ENCODE measurements around the gene RFXAP.
"Not testable (repeated sequence)": the region's sequence is repeated elsewhere in the genome, so short reads cannot be mapped to it uniquely, and the experiment has no call there.

The RFXAP gene

DNA sequence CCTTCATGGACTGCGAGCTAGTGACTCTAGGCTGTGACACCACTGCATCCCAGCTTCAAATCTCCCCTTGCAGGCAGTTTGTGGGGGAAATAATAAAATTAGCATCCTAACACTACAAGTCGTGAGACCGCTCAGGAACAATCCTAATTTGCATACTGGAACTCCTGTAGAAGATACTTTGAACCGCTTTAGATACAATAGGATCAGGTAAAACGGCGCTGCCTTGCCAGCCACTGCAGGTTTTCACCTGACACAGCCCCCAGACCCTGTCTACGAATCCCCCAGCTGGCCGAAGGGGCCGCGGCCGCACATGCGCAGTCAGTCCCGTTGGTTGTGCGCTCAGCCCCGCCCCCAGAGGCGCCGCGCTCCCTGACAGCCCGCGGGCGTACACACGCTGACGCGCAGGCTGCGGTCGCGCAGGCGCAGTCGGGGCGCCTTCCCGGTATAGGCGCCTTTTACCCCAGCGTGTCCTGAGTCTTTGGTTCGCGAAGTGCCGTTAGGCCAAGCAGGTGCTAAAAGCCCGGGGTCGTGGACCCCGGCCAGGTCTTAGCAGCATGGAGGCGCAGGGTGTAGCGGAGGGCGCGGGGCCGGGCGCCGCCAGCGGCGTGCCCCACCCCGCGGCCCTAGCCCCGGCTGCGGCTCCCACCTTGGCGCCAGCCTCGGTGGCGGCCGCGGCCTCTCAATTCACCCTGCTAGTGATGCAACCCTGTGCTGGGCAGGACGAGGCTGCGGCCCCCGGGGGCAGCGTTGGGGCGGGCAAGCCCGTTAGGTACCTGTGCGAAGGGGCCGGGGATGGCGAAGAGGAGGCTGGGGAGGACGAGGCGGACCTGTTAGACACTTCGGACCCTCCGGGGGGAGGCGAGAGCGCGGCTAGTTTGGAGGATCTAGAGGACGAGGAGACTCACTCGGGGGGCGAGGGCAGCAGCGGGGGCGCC, at the start of gene RFXAP:
Gene RFXAP (plus strand): TSS at position 419 of the 935 bp plus-strand sequence. CDS start 136 bp downstream, at position 555.
- no peak for FAIRE-seq

DNA sequence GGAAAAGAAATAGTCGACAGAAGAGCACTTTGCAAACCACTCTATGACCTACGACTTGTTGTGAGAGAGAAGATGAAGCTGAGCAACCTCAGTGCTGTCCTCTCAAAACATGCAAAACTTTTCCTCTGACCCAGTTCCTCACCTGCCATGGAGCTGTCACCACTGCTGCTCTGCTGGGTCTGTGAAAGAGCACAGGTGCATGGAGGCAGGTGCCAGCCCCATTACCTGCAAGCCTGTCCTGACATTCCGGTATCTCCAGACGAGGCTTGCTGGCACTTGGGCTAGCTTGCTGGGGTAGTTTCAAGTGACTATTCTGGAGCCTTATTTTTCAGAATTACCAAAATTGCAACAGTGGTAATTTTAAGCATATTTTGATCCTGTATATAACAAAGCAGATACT, 49.5 kb upstream of the RFXAP start:
- no peak for FAIRE-seq

DNA sequence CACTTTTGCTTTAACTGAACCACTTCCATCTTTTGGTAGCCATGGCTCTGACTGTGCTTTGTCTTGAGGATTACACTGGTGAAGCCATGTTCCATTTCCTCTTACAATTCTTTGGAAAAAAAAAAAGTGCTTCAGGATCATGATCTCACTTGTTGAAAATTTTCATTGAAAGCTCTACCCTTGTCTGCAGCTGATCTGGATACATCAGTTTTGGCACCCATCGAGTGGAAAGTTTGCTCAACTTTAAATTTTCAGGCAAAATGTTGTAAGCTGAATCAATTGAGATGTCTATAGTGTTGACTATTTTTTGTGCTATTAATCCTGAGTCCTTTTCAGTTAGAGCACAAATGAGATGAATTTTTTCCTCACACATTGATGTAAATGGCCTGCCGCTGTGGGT, 48.3 kb upstream of the RFXAP start:
- no peak for FAIRE-seq

DNA sequence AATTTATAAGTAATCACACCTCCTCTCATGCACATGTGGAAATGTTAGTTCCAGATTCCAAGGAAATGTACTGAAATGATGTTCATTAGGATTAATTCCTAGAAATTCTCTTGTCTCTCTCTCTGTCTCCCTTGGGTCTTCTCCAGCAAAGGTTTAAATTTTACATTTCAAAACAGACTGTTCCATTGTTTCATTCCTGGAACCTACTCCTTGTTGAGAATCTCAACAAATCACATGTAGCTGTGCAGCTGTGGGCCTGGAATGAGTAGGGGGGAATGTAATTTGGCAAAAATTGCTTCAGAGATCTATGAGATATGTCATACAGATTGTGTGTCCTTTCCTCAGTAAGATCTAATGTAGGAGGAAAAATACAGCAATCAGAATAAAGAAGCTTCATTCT, 46.2 kb upstream of the RFXAP start:
- no peak for FAIRE-seq

GRCh38 chr13:36774931-36775330, 44.1 kb upstream of the RFXAP start:
- no peak for FAIRE-seq

DNA sequence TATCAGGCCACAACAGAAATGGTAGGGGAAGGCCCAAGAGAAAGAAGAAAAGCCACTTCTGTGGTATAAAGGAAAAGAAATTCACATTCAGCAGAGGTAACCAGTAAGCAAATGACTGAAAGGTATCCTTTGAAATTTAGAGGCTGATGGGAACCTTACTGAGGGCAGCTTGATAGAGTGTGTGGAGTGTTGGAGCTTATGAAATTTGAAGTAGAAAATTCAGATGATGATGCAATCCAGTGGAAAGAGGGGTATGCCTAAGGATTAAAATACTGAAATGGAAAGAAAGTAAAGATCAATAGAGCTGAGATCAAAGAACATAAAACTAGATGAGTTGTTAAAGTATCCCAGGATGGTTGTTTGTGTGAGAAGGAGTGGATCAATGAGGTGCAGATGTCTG, 42.8 kb upstream of the RFXAP start:
- no peak for FAIRE-seq

DNA sequence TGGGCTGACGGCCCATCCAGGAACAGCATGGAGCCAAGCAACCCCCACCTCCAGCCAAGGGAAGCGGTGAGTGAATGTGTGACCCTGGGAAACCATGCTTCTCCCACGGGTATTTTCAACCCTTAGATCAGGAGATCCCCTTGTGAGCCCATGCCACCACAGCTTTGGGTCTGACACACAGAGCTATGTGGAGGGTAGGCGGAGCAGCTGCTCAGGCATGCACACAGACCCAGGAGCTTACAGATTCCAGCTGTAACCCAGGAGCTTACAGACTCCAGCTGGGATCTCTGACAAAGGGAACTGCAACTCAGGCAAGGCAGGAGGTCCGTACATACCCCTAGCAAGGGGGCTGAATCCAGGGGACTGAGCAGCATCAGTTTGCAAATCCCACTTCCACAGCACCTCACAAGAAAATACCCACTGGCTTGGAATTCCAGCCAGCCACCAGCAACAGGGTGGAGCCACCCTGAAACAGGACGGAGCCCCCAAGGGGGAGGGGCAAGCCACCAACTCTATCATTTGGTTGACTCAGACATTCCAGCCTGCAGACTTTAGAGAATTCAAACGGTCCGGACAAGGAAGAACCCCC, 40.8 kb upstream of the RFXAP start:
- no peak for FAIRE-seq

DNA sequence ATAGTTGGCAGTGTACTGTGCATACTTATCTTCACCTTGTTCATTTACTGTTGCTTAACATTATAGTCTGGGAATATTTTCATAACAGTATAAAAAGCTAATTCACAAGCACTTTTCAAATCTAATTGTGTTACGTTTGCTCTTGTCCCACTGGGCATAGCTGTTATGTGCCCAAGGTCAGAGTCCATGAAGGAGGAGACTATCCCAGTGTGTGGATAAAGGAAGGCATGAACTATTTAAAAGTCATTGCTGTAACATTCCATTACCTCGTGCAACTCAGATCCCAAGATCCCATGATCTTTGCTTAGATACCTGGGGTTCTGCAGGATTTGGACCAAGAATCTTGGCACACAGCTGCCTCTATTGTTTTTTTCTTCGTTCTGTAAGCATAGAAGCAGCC, 35.1 kb upstream of the RFXAP start:
- no peak for FAIRE-seq

DNA sequence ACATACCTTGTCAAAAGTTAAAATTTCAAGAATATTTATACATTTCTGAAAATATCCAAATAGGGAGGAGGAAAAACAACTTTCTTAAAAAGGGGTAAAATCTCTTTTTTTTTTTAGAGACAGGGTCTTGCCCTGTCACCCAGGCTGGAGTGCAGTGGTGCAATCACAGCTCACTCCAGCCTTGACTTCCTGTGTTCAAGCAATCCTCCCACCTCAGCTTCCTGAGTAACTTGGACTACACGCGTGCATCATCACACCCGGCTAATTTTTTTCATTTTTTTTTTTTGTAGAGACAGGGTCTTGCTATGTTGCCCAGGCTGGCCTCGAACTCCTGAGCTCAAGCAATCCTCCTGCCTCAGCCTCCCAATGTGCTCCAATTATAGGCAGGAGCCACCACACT, 32.8 kb upstream of the RFXAP start:
- not testable (repeated sequence) for FAIRE-seq

GRCh38 chr13:36787181-36787580, 31.8 kb upstream of the RFXAP start:
- FAIRE-seq = no peak

- FAIRE-seq = no peak
These were observed 30.7 kb upstream of the RFXAP start for GRCh38 chr13:36788276-36788675.

- FAIRE-seq = no peak
These were observed 30.0 kb upstream of the RFXAP start for GRCh38 chr13:36789061-36789460.

- no peak for FAIRE-seq
These were observed 29.3 kb upstream of the RFXAP start for GRCh38 chr13:36789730-36790129.

DNA sequence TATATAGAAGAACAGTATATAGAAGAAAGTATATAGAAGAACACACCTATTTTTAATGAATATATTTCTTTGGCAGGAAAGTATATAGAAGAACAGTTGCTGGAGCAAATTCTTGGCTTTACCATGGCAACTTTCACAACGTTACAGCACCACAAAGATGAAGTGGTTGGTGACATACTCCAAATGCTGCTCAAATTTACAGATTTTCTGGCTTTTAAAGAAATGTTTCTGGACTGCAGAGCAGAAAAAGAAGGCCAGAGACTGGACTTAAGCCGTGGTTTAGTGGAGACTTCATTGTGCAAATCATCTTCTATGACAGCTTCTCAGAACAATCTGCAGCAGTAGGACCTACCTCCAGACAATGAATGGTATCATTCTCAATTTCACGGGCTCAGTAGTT, 24.3 kb upstream of the RFXAP start:
- FAIRE-seq = peak; percentile 45

- FAIRE-seq = no peak
These were observed 23.6 kb upstream of the RFXAP start for GRCh38 chr13:36795463-36795862.

- no peak for FAIRE-seq
These were observed 23.0 kb upstream of the RFXAP start for GRCh38 chr13:36796052-36796451.

GRCh38 chr13:36801035-36801434, 18.0 kb upstream of the RFXAP start:
- FAIRE-seq = peak; percentile 45

DNA sequence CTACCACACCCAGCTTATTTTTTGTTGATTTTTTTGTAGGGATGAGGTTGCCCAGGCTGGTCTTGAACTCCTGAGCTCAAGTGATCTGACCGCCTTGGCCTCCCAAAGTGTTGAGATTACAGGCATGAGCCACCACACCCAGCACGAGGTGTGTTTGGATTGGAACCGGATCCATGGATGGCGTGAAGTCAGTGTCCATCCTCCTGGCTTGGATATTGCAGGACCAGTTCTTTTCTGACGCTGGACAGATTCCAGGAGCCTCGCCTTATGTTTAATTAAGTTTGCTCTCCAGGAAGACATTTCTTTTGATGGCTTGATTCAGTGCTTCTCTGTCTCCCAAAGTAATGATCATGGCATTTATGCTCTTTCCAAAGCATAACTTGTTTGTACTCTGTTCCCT, 14.4 kb upstream of the RFXAP start:
- no peak for FAIRE-seq

DNA sequence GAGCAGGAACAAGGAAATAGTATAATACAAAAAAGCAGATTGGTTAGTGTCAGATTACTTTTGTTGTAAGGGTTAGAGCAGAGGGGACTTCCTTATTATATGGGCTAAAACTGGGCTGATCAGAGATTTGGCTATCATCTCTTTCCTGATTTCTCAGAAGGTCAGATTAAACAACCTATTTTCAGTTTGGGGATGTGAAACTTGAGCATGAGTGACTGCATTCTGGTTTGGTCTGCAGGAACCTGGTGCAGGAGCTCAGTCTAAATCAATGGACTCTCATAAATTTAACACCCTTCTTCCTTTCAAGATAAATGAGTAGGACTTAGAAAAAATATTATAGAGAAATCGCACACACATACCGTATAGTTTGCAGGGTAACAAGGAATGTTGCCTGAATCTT, 12.9 kb upstream of the RFXAP start:
- FAIRE-seq = no peak

- FAIRE-seq = no peak
These were observed 11.4 kb upstream of the RFXAP start for GRCh38 chr13:36807616-36808015.

GRCh38 chr13:36813225-36813624, 5.8 kb upstream of the RFXAP start:
- FAIRE-seq = no peak

DNA sequence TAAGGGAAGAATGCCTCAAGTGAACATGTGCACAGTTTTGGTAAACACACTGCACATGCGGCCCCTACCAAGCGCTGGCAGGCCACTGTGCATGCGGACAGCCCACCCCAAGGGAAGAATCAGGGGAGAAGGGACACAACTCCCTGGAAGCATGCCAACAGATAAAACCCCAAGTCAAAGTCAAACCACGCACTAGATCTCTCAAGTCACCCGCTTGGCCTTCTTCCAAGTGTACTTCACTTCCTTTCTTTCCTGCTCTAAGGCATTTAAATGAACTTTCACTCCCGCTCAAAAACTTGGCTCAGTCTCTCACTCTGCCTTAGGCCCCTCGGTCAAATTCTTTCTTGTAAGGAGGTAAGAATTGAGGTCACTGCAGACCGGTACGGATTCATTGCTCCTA, 4.6 kb upstream of the RFXAP start:
- FAIRE-seq = no peak

DNA sequence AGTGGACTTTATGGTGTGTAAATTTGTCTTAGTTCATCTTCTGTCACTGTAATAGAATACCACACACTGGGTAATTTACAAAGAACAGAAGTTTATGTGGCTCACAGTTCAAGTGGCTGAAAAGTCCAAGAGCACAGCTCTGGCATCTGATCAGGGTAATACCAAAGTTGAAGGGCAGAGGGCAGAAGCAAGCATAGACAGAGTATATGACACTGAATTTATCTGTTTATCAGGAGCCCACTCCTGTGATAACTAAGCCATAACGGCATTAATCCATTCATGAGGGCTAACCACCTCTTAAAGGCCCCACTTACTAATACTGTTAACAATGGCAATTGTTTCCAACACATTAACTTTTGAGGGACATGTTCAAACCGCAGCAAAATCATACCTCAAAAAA, 4.0 kb upstream of the RFXAP start:
- FAIRE-seq = no peak

DNA sequence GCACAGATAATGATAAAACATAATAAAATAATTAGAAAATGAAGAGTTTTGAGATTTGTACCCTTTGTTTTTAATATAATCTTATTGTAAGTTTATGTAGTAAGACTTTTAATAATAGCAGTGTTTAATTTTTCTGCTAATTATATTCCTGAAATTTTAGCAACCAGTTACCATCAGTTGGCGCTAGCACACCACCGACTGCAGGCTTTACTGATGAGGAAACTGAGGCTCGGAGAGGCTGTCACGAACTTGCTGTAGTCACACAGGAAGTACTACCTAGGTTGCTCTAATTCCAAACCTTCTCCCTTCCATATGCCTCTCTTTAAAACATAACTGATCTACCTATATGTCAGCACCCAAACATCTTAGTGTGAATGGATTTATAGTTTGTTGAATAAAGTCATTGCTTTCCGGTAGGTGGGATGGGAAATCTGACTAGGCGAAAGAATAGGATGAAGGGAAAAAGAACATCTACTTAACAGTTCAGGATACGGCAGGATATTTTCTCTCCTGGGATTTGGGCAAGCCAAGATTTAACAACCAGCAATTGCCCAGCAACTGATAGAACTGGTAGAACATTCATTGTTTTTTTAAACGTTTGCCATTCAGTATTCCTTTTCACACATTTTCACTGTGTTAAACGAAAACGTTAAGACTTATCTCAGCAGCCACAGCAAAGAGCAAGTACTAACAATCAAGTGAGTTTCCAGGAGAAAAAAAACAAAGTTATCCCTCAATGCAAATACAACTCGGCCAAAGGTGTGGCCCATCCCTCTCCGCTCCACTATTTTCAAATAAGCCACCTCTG, 822 bp upstream of the RFXAP start:
- no peak for FAIRE-seq
